ENCODE measurements around the gene HS6ST3.

HS6ST3 gene

GRCh38 chr13:96342286-96342685 is 252.4 kb downstream of the HS6ST3 start:
- no peak for DNase-seq

GRCh38 chr13:96342852-96343465 is 253.1 kb downstream of the HS6ST3 start:
- no peak for DNase-seq

GRCh38 chr13:96346921-96347320 is 257.0 kb downstream of the HS6ST3 start:
- DNase-seq, result no peak

GRCh38 chr13:96373597-96373996 is 283.7 kb downstream of the HS6ST3 start:
- no peak for DNase-seq

GRCh38 chr13:96377835-96378234 is 287.9 kb downstream of the HS6ST3 start:
- no peak for DNase-seq

- no peak for DNase-seq
Observed at GRCh38 chr13:96379967-96380366, 290.1 kb downstream of the HS6ST3 start.

GRCh38 chr13:96381681-96382080 is 291.8 kb downstream of the HS6ST3 start:
- DNase-seq, result no peak

- no peak for DNase-seq
Observed at GRCh38 chr13:96388598-96388997, 298.7 kb downstream of the HS6ST3 start.

GRCh38 chr13:96391606-96392005 is 301.7 kb downstream of the HS6ST3 start:
- no peak for DNase-seq

GRCh38 chr13:96397807-96398206 is 307.9 kb downstream of the HS6ST3 start:
- DNase-seq, result no peak

GRCh38 chr13:96398486-96398885 is 308.6 kb downstream of the HS6ST3 start:
- no peak for DNase-seq

- no peak for DNase-seq
Observed at GRCh38 chr13:96403241-96403640, 313.3 kb downstream of the HS6ST3 start.

- DNase-seq, result no peak
Observed at GRCh38 chr13:96403651-96404050, 313.7 kb downstream of the HS6ST3 start.

- no peak for DNase-seq
Observed at GRCh38 chr13:96415831-96416385, 326.0 kb downstream of the HS6ST3 start.

GRCh38 chr13:96417939-96418685 is 328.2 kb downstream of the HS6ST3 start:
- DNase-seq, result no peak

- no peak for DNase-seq
Observed at GRCh38 chr13:96421314-96421713, 331.4 kb downstream of the HS6ST3 start.

GRCh38 chr13:96422002-96422401 is 332.1 kb downstream of the HS6ST3 start:
- DNase-seq, result no peak

- DNase-seq, result no peak
Observed at GRCh38 chr13:96426167-96426566, 336.3 kb downstream of the HS6ST3 start.

- no peak for DNase-seq
Observed at GRCh38 chr13:96428911-96429310, 339.0 kb downstream of the HS6ST3 start.

GRCh38 chr13:96431044-96431581 is 341.2 kb downstream of the HS6ST3 start:
- no peak for DNase-seq

- no peak for DNase-seq
Observed at GRCh38 chr13:96444676-96445075, 354.8 kb downstream of the HS6ST3 start.

GRCh38 chr13:96449920-96450319 is 360.0 kb downstream of the HS6ST3 start:
- no peak for DNase-seq

GRCh38 chr13:96450326-96451020 is 360.6 kb downstream of the HS6ST3 start:
- no peak for DNase-seq
